Breast epithelium (tissue), 3 donors: ENCODE measurements around the gene SIVA1.

ENCODE experiments used
- POLR2A ChIP-seq: fragments of 450-650 bp; IDR thresholded peaks from one replicate; pipeline ENCODE4 v1.6.1; 2016; ENCODE audit warnings: antibody characterized with exemption, mild to moderate bottlenecking, moderate library complexity
- POLR2AphosphoS5 ChIP-seq, 3 donors: sonication (generic); formaldehyde crosslinking; IDR thresholded peaks; one replicate each; pipeline ENCODE4 v1.6.1; 2017; ENCODE audit warnings: antibody characterized with exemption in 3 of 3
- TF ChIP-seq, protein P1 (sequence below), 3 donors: fragments of 450-650 bp; IDR thresholded peaks; one replicate each; pipeline ENCODE4 v1.5.1; 2016 to 2017; ENCODE audit warnings: antibody characterized with exemption in 3 of 3, mild to moderate bottlenecking in 3 of 3, moderate library complexity in 3 of 3

DNA sequence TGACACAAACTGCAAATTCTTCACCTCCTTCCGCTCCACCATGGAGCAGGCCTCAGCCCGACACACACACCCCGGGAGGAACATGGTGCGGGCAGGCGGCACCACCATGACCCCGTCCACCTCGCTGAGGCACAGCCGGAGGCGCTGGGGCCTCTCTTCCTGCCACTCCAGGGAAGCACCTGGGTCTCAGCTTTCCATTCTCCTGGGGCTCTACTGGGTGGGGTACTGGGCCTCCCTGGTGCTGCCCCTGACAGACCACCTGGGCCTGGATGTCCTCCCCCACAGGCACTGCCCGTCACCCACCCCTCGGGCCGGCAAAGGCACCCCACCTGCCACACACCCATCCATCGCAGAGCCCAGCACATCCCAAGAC is 32.7 kb downstream of the SIVA1 start:
- TF ChIP-seq, protein P1, sequence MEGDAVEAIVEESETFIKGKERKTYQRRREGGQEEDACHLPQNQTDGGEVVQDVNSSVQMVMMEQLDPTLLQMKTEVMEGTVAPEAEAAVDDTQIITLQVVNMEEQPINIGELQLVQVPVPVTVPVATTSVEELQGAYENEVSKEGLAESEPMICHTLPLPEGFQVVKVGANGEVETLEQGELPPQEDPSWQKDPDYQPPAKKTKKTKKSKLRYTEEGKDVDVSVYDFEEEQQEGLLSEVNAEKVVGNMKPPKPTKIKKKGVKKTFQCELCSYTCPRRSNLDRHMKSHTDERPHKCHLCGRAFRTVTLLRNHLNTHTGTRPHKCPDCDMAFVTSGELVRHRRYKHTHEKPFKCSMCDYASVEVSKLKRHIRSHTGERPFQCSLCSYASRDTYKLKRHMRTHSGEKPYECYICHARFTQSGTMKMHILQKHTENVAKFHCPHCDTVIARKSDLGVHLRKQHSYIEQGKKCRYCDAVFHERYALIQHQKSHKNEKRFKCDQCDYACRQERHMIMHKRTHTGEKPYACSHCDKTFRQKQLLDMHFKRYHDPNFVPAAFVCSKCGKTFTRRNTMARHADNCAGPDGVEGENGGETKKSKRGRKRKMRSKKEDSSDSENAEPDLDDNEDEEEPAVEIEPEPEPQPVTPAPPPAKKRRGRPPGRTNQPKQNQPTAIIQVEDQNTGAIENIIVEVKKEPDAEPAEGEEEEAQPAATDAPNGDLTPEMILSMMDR (IDR thresholded peaks at IDR 0.05) = no peak
- no peak for TF ChIP-seq POLR2A
- no peak for TF ChIP-seq POLR2AphosphoS5 (IDR thresholded peaks at IDR 0.05)
